Sigmoid colon (tissue), 7 donors: Measurements from ENCODE around the gene MED13L. TPM values are rescaled to one million over a fixed set of nuclear protein-coding genes. Genes with fewer than 3 reads are reported as not detected.

Experiments used
- DNase-seq: peaks from one replicate; pipeline ENCODE4 v3.0.0-alpha.2; 2019
- H3K27ac ChIP-seq, 4 donors: fragments of 200-600 bp; sonication (generic); one replicate each; pipeline ENCODE4 v1.5.1; 2016 to 2019; ENCODE audit warnings: mild to moderate bottlenecking in 1 of 4
- H3K27me3 ChIP-seq, 3 donors: fragments of 200-600 bp; sonication (generic); one replicate each; pipeline ENCODE4 v1.5.1; 2019; ENCODE audit warnings: mild to moderate bottlenecking in 1 of 3
- H3K36me3 ChIP-seq, 4 donors: fragments of 200-600 bp; sonication (generic); one replicate each; pipeline ENCODE4 v1.5.1; 2016 to 2019
- H3K4me1 ChIP-seq, 4 donors: fragments of 200-600 bp; sonication (generic); one replicate each; pipeline ENCODE4 v1.5.1; 2017 to 2019
- H3K4me3 ChIP-seq, 4 donors: fragments of 200-600 bp; sonication (generic); one replicate each; pipeline ENCODE4 v1.5.1; 2017 to 2019; ENCODE audit warnings: mild to moderate bottlenecking in 2 of 4, moderate library complexity in 1 of 4
- H3K9me3 ChIP-seq, 4 donors: fragments of 200-600 bp in 3 of 4; sonication (generic) in 3 of 4; one replicate each; pipeline versions ENCODE4 v1.5.1 to v1.6.1; 2013 to 2019
- CTCF ChIP-seq, 4 experiments: fragments of 450-650 bp in 3 of 4; fragments of 200-600 bp in 1 of 4; IDR thresholded peaks; one replicate each; pipeline ENCODE4 v1.5.1; 2016 to 2019; ENCODE audit warnings: antibody characterized with exemption in 4 of 4, mild to moderate bottlenecking in 3 of 4, moderate library complexity in 2 of 4
- EP300 ChIP-seq, 4 donors: sonication (generic); formaldehyde crosslinking; IDR thresholded peaks; one replicate each; pipeline ENCODE4 v1.6.1; 2017; ENCODE audit warnings: antibody characterized with exemption in 4 of 4
- POLR2A ChIP-seq, 2 donors: fragments of 450-650 bp; IDR thresholded peaks; one replicate each; pipeline ENCODE4 v1.6.1; 2016; ENCODE audit warnings: antibody characterized with exemption in 2 of 2, mild to moderate bottlenecking in 2 of 2, moderate library complexity in 2 of 2
- POLR2AphosphoS5 ChIP-seq, 4 donors: sonication (generic); formaldehyde crosslinking; IDR thresholded peaks; one replicate each; pipeline ENCODE4 v1.6.1; 2017; ENCODE audit warnings: antibody characterized with exemption in 4 of 4
- WGBS, 2 donors: extraction: QIAGEN DNeasy Blood & Tissue Kit; methylation state at CpG; one replicate each; pipeline ENCODE4 v1.1.7; 2013; 5-methylcytosine and 5-hydroxymethylcytosine counted together
- intact Hi-C: fragments of 100-400 bp; cut with DNase I; formaldehyde crosslinking; loops from one replicate; pipeline ENCODE4 v1.15.1; 2023
- polyA plus RNA-seq, 3 donors: library from polyadenylated mRNA; stranded (reverse); fragments of 200-250 nt; gene quantifications; one replicate each; pipeline ENCODE4 v1.2.3, GENCODE V29; 2013
- total RNA-seq, 4 donors: library from RNA; depleted of rRNA; stranded (reverse); fragments of >200 nt; gene quantifications; one replicate each; pipeline ENCODE4 v1.1.0, GENCODE V29; 2016
- donor health status: healthy with polysubstance abuse.
- donor health status: Bipolar disorder and iron deficiency.
- donor health status: healthy.

Gene MED13L
- total and polyA plus RNA-seq, 7 donors = 12.5 to 246 (median 151) TPM

GRCh38 chr12:116266168-116266601, 11.3 kb downstream of the MED13L start:
- DNase-seq = no peak
- H3K36me3 ChIP-seq = no peaks in the 10 kb centered on the region
- no peaks in the 10 kb centered on the region for H3K9me3 ChIP-seq
- no peak overlapping the region for H3K4me3 ChIP-seq
- 72 to 74% methylated on average over 3 of the region's 3 CpGs for WGBS, 2 donors
- intact Hi-C loops = no loop called here
- H3K4me1 ChIP-seq = peaks cover 0 to 88% (median 82%) of the 10 kb centered on the region in 4 donors
- no peaks in the 10 kb centered on the region for H3K27me3 ChIP-seq
- peak overlapping the region in 2 of 4 donors; percentile 7 to 32 for H3K27ac ChIP-seq
- TF ChIP-seq EP300 (IDR thresholded peaks at IDR 0.05) (no peak), CTCF (IDR thresholded peaks at IDR 0.05) (peak in 1 of 4 experiments; percentile 9)

DNA sequence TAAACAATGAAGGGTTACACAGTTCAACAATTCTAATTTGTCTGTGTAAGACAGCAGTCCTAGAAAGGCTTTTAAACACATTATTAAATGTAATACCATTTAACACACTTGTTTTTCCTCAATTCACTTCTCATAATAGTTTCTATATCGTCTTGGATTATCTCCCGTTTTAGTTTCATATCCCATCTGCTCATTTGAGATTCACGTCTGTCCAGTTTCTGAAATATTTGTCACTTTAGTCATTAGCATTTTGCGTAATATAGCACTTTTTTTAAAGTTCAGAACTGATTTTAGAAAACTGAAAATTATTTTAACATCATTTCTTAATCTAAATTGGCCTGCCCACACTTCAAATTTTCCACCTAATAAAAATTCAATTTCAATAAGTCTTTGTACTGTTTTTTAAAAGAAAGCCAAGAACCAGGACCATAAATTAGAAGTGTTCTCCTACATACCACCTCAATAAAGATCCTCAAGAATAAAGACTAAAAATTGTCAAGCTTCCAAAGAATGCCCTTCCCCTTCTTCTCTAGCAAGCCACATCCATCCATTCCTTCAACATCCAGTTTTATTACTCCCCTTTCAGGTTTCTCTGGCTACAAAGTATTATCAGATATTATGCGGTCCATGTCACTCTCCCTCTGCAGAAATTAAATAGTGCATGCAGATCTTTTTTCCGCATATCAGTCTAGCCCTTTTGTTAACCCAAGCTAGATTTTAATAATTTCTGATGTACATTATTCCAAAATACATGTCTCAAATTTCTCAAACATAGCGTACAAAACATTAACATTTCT, 11.9 kb downstream of the MED13L start:
- Histone ChIP-seq H3K27ac (peak overlapping the region in 2 of 4 donors; percentile 30 to 32), H3K4me1 (peaks cover 0 to 95% (median 88%) of the 10 kb centered on the region in 4 donors), H3K9me3 (no peaks in the 10 kb centered on the region), H3K36me3 (no peaks in the 10 kb centered on the region), H3K27me3 (no peaks in the 10 kb centered on the region), H3K4me3 (no peak overlapping the region)
- 75 to 85% methylated on average over 7 of the region's 7 CpGs for WGBS, 2 donors
- intact Hi-C loops = no loop called here
- DNase-seq = no peak
- TF ChIP-seq EP300 (IDR thresholded peaks at IDR 0.05) (no peak), CTCF (IDR thresholded peaks at IDR 0.05) (no peak), POLR2A (IDR thresholded peaks at IDR 0.05) (no peak), POLR2AphosphoS5 (IDR thresholded peaks at IDR 0.05) (no peak)

GRCh38 chr12:116264525-116265070, 12.9 kb downstream of the MED13L start:
- H3K27me3 ChIP-seq = no peaks in the 10 kb centered on the region
- H3K36me3 ChIP-seq = no peaks in the 10 kb centered on the region
- DNase-seq = no peak
- no peak overlapping the region for H3K4me3 ChIP-seq
- intact Hi-C loops = no loop called here
- WGBS, 2 donors = 77 to 87% methylated on average over 2 of the region's 2 CpGs
- H3K9me3 ChIP-seq = no peaks in the 10 kb centered on the region
- peaks cover 0 to 94% (median 90%) of the 10 kb centered on the region in 4 donors for H3K4me1 ChIP-seq
- peak overlapping the region in 1 of 4 donors; percentile 30 for H3K27ac ChIP-seq
- no peak for TF ChIP-seq POLR2AphosphoS5 (IDR thresholded peaks at IDR 0.05)
- no peak for TF ChIP-seq CTCF (IDR thresholded peaks at IDR 0.05)
- no peak for TF ChIP-seq POLR2A (IDR thresholded peaks at IDR 0.05)
- TF ChIP-seq EP300 (IDR thresholded peaks at IDR 0.05) = no peak

GRCh38 chr12:116263844-116264243, 13.6 kb downstream of the MED13L start:
- intact Hi-C loops = no loop called here
- WGBS, 2 donors = 58 to 61% methylated on average over 2 of the region's 2 CpGs
- peaks cover 0 to 97% (median 89%) of the 10 kb centered on the region in 4 donors for H3K4me1 ChIP-seq

More at GRCh38 chr12:116263844-116264243, 13.6 kb downstream of the MED13L start:
- Histone ChIP-seq H3K27me3 (no peaks in the 10 kb centered on the region), H3K27ac (peak overlapping the region in 3 of 4 donors; percentile 1 to 24 (median 21)), H3K9me3 (no peaks in the 10 kb centered on the region), H3K4me3 (no peak overlapping the region), H3K36me3 (no peaks in the 10 kb centered on the region)
- TF ChIP-seq CTCF (IDR thresholded peaks at IDR 0.05) (no peak), EP300 (IDR thresholded peaks at IDR 0.05) (no peak), POLR2A (IDR thresholded peaks at IDR 0.05) (no peak), POLR2AphosphoS5 (IDR thresholded peaks at IDR 0.05) (no peak)
- DNase-seq = no peak
